Kidney (tissue), 14 donors: ENCODE results near the gene UST. TPM values are rescaled to one million over a fixed set of nuclear protein-coding genes. Genes with fewer than 3 reads are reported as not detected.
"Not testable (repeated sequence)": the region's sequence is repeated elsewhere in the genome, so short reads cannot be mapped to it uniquely, and the experiment has no call there.

Experiments used
- DNase-seq, 5 donors: peaks; one replicate each; pipeline ENCODE4 v3.0.0-alpha.2; 2013 to 2020
- FAIRE-seq: peaks from 2 replicates; lab custom pipeline; 2012; peaks lifted over from hg19 to GRCh38; lab: Jason Lieb, UNC
- H3K27ac ChIP-seq, 2 donors: one replicate each; pipeline ENCODE4 v1.7.0; 2013; ENCODE audit warnings: low read depth in 2 of 2, low read length in 2 of 2, inconsistent platforms in 1 of 2
- H3K27me3 ChIP-seq: one replicate; pipeline ENCODE4 v1.7.1; 2013; ENCODE audit warnings: low read length, inconsistent platforms; ENCODE audit not compliant: control insufficient read depth, insufficient read depth
- H3K36me3 ChIP-seq, 3 donors: one replicate each; pipeline versions ENCODE4 v1.7.0 to v1.7.1; 2013; ENCODE audit warnings: low read length in 3 of 3, control low read depth in 1 of 3, inconsistent platforms in 1 of 3; ENCODE audit not compliant: insufficient read depth in 3 of 3, control insufficient read depth in 2 of 3
- H3K4me1 ChIP-seq, 3 donors: one replicate each; pipeline versions ENCODE4 v1.7.0 to v1.7.1; 2013; ENCODE audit warnings: low read length in 3 of 3, inconsistent platforms in 1 of 3, low read depth in 1 of 3; ENCODE audit not compliant: control insufficient read depth in 2 of 3, insufficient read depth in 2 of 3
- H3K4me3 ChIP-seq, 3 donors: one replicate each; pipeline versions ENCODE4 v1.7.0 to v1.8.1; 2013; ENCODE audit warnings: low read length in 3 of 3, control low read depth in 1 of 3, inconsistent platforms in 1 of 3
- H3K9ac ChIP-seq, 3 donors: one replicate each; pipeline versions ENCODE4 v1.7.0 to v1.7.1; 2013; ENCODE audit warnings: low read length in 3 of 3, control low read depth in 1 of 3, inconsistent platforms in 1 of 3
- H3K9me3 ChIP-seq, 3 donors: one replicate each; pipeline versions ENCODE4 v1.7.0 to v1.7.1; 2013; ENCODE audit warnings: low read length in 3 of 3, control low read depth in 1 of 3, inconsistent platforms in 1 of 3; ENCODE audit not compliant: control insufficient read depth in 2 of 3, insufficient read depth in 1 of 3
- intact Hi-C: fragments of 100-400 bp; cut with DNase I; formaldehyde crosslinking; loops from one replicate; pipeline ENCODE4 v1.11.1; 2022
- polyA plus RNA-seq: library from polyadenylated mRNA; stranded (reverse); fragments of 350-450 nt; fragmentation: Illumina TruSeq; extraction: RNeasy Lipid Tissue Mini Kit (QIAGEN cat#74804); gene quantifications from one replicate; pipeline ENCODE4 v1.2.3, GENCODE V29; 2014; ENCODE audit warnings: low read depth, low replicate concordance; ENCODE audit not compliant: insufficient read depth
- total RNA-seq: library from RNA; stranded (reverse); fragmentation: NEBNext Ultra II Directional; extraction: Animal tissue kit (Norgen Biotek cat#: 25700); gene quantifications from one replicate; pipeline ENCODE4 v1.2.1, GENCODE V29; 2021
- TF ChIP-seq, protein P1 (sequence below): IDR thresholded peaks from 3 replicates; pipeline ENCODE4 v1.5.1; 2012; ENCODE audit warnings: mild to moderate bottlenecking, moderate library complexity, borderline replicate concordance; ENCODE audit not compliant: insufficient read depth; ENCODE audit errors: extremely low read depth
- donor health status: control.
- donor health status: control.
- donor health status: control.
- donor health status: control.
- donor health status: control.
- donor health status: DM: yes; HTN: yes; CAD: no.
- donor health status: Normal renal cell carcinoma (clear cell type).

UST gene
- total and polyA plus RNA-seq, 2 donors from 2014 or later = 3.2 to 4.2 TPM

- H3K4me1 ChIP-seq = no peaks in the 10 kb centered on the region
- no peak for FAIRE-seq
- H3K9me3 ChIP-seq = no peaks in the 10 kb centered on the region
- H3K9ac ChIP-seq = no peak overlapping the region
- no peaks in the 10 kb centered on the region for H3K27me3 ChIP-seq
- TF ChIP-seq, protein P1, sequence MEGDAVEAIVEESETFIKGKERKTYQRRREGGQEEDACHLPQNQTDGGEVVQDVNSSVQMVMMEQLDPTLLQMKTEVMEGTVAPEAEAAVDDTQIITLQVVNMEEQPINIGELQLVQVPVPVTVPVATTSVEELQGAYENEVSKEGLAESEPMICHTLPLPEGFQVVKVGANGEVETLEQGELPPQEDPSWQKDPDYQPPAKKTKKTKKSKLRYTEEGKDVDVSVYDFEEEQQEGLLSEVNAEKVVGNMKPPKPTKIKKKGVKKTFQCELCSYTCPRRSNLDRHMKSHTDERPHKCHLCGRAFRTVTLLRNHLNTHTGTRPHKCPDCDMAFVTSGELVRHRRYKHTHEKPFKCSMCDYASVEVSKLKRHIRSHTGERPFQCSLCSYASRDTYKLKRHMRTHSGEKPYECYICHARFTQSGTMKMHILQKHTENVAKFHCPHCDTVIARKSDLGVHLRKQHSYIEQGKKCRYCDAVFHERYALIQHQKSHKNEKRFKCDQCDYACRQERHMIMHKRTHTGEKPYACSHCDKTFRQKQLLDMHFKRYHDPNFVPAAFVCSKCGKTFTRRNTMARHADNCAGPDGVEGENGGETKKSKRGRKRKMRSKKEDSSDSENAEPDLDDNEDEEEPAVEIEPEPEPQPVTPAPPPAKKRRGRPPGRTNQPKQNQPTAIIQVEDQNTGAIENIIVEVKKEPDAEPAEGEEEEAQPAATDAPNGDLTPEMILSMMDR = no peak
- intact Hi-C loops = no loop called here
- DNase-seq = peak in 1 of 5 donors; percentile 31
- H3K27ac ChIP-seq = no peak overlapping the region
- no peak overlapping the region for H3K4me3 ChIP-seq
- H3K36me3 ChIP-seq = no peaks in the 10 kb centered on the region
Measured at GRCh38 chr6:148776321-148777308, 29.8 kb downstream of the UST start.

GRCh38 chr6:148779142-148779562, 32.3 kb downstream of the UST start:
- Histone ChIP-seq H3K36me3 (no peaks in the 10 kb centered on the region), H3K27me3 (no peaks in the 10 kb centered on the region), H3K9ac (no peak overlapping the region), H3K4me3 (no peak overlapping the region), H3K4me1 (no peaks in the 10 kb centered on the region), H3K9me3 (no peaks in the 10 kb centered on the region), H3K27ac (no peak overlapping the region)
- intact Hi-C loops = no loop called here
- FAIRE-seq (no peak), DNase-seq (no peak)
- TF ChIP-seq, protein P1 = no peak

- H3K36me3 ChIP-seq, H3K4me1 ChIP-seq, H3K9me3 ChIP-seq, H3K27me3 ChIP-seq, H3K4me3 ChIP-seq, intact Hi-C loops, DNase-seq, H3K9ac ChIP-seq, H3K27ac ChIP-seq, FAIRE-seq: not testable (repeated sequence)
Measured at GRCh38 chr6:148780423-148780822, 33.6 kb downstream of the UST start.

DNA sequence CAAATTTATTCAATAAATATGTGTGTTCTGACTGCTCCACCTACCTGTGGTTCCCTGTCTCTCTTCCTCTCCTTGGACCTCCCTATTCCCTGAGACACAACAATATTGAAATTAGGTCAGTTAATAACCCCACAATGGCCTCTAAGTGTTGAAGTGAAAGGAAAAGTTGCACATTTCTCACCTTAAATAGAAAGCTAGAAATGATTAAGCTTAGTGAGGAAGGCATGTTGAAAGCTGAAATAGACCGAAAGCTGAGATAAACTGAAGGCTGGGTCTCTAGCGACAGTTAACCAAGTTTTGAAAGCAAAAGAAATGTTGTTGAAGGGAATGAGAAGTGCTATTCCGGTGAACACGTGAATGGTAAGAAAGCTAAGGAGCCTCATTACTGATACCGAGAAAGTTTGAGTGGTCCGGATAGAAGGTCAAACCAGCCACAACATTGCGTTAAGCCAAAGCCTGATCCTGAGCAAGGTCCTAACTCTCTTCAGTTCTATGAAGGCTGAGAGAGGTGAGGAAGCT, 34.1 kb downstream of the UST start:
- no peak overlapping the region for H3K9ac ChIP-seq
- H3K36me3 ChIP-seq = no peaks in the 10 kb centered on the region
- H3K9me3 ChIP-seq = no peaks in the 10 kb centered on the region
- no peaks in the 10 kb centered on the region for H3K4me1 ChIP-seq
- H3K27ac ChIP-seq = no peak overlapping the region
- H3K27me3 ChIP-seq = no peaks in the 10 kb centered on the region
- TF ChIP-seq, protein P1 = no peak
- H3K4me3 ChIP-seq = no peak overlapping the region
- FAIRE-seq = no peak
- intact Hi-C loops = no loop called here
- no peak for DNase-seq
